ENCODE data around the gene NPB.
A peak's percentile ranks its signal among the peaks of the same experiment; 100 is the strongest.

NPB gene

GRCh38 chr17:81925860-81926450 lies 23.9 kb downstream of the NPB start:
- Histone ChIP-seq H3K23ac (ENCODE audit: low read length) (peak overlapping the region; percentile 48), H2BK15ac (replicated peaks; ENCODE audit: low read depth) (no peak overlapping the region), H2BK120ac (ENCODE audit: low read depth, low read length) (no peak overlapping the region), H3K4me2 (ENCODE audit: low read length) (peak overlapping the region; percentile 73), H3K9ac (ENCODE audit: low read length) (peak overlapping the region; percentile 79), H4K5ac (ENCODE audit: low read length) (no peak overlapping the region), H3K4ac (ENCODE audit: low read depth, low read length) (no peak overlapping the region), H3K79me2 (ENCODE audit: control insufficient read depth, insufficient read depth, low read length) (peaks cover 52% of the 10 kb centered on the region), H3K27ac (ENCODE audit: low read depth, low read length) (peak overlapping the region; percentile 91), H3K4me1 (ENCODE audit: control insufficient read depth, low read depth, low read length) (peaks cover 23% of the 10 kb centered on the region), H3K36me3 (ENCODE audit: control insufficient read depth, insufficient read depth, low read length) (peaks cover 3% of the 10 kb centered on the region), H3K79me1 (ENCODE audit: low read length) (peaks cover 18% of the 10 kb centered on the region), H2BK5ac (ENCODE audit: low read length) (peak overlapping the region; percentile 63), H3K18ac (ENCODE audit: low read length) (no peak overlapping the region), H3K4me3 (ENCODE audit: low read length) (peak overlapping the region; percentile 36), H2AK5ac (ENCODE audit: low read length) (peak overlapping the region; percentile 88), H3K27me3 (ENCODE audit: insufficient read depth, low read length, poor library complexity) (no peaks in the 10 kb centered on the region), H3K56ac (ENCODE audit: low read length) (peak overlapping the region; percentile 94), H4K8ac (ENCODE audit: low read depth, low read length) (no peak overlapping the region)
- DNase-seq, result no peak
- no CpG with 5 or more reads among the region's 10 CpGs for WGBS (ENCODE audit: extremely low coverage, insufficient coverage, low lambda C conversion rate)

- peak overlapping the region; percentile 48 for H3K23ac ChIP-seq (ENCODE audit: low read length)
- DNase-seq, result peak; percentile 85
- WGBS (ENCODE audit: extremely low coverage, insufficient coverage, low lambda C conversion rate), result no CpG with 5 or more reads among the region's 46 CpGs
These were observed 24.6 kb downstream of the NPB start for GRCh38 chr17:81926451-81927151.

DNA sequence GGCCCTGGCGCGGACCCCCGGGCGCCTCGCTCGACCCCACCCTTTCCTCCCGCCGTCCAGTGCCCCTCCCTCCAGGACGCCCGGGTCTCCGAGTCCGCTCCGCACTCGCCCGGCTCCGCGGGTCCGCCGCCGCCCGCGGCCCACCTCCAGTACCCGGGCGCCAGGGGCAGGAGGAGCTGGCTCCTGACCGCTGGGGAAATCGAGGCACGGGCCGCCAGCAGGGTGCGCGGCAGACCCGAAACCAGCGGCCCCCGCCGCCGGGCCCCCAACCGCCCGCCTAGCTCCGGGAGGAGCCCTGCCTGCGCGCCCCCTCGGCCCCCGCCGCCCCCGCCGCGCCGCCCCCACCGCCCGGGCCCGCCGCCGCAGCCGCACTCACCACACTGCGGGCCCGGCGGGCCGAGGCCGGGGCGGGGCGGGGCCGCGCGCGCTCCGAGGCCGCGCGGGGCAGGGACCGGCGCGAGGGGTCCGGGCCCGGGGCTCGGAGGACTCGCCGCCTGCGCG lies 25.2 kb downstream of the NPB start:
- Histone ChIP-seq H2BK15ac (replicated peaks; ENCODE audit: low read depth) (no peak overlapping the region), H2AK5ac (ENCODE audit: low read length) (no peak overlapping the region), H3K18ac (ENCODE audit: low read length) (peak overlapping the region; percentile 75), H2BK5ac (ENCODE audit: low read length) (peak overlapping the region; percentile 25), H2BK120ac (ENCODE audit: low read depth, low read length) (peak overlapping the region; percentile 10), H3K36me3 (ENCODE audit: control insufficient read depth, insufficient read depth, low read length) (peaks cover under 1% of the 10 kb centered on the region), H3K79me2 (ENCODE audit: control insufficient read depth, insufficient read depth, low read length) (peaks cover 43% of the 10 kb centered on the region), H3K4me2 (ENCODE audit: low read length) (no peak overlapping the region), H4K8ac (ENCODE audit: low read depth, low read length) (no peak overlapping the region), H3K4ac (ENCODE audit: low read depth, low read length) (peak overlapping the region; percentile 75), H3K79me1 (ENCODE audit: low read length) (peaks cover 10% of the 10 kb centered on the region), H3K4me1 (ENCODE audit: control insufficient read depth, low read depth, low read length) (peaks cover 23% of the 10 kb centered on the region), H3K23ac (ENCODE audit: low read length) (no peak overlapping the region), H3K9ac (ENCODE audit: low read length) (peak overlapping the region; percentile 79), H3K27me3 (ENCODE audit: insufficient read depth, low read length, poor library complexity) (no peaks in the 10 kb centered on the region), H3K4me3 (ENCODE audit: low read length) (peak overlapping the region; percentile 36), H3K56ac (ENCODE audit: low read length) (peak overlapping the region; percentile 94), H4K5ac (ENCODE audit: low read length) (no peak overlapping the region), H3K27ac (ENCODE audit: low read depth, low read length) (peak overlapping the region; percentile 91)
- no CpG with 5 or more reads among the region's 78 CpGs for WGBS (ENCODE audit: extremely low coverage, insufficient coverage, low lambda C conversion rate)
- no peak for DNase-seq

More at GRCh38 chr17:81926451-81927151, 24.6 kb downstream of the NPB start:
- Histone ChIP-seq H3K4me1 (ENCODE audit: control insufficient read depth, low read depth, low read length) (peaks cover 23% of the 10 kb centered on the region), H2BK120ac (ENCODE audit: low read depth, low read length) (no peak overlapping the region), H3K79me2 (ENCODE audit: control insufficient read depth, insufficient read depth, low read length) (peaks cover 48% of the 10 kb centered on the region), H3K4me2 (ENCODE audit: low read length) (peak overlapping the region; percentile 73), H3K18ac (ENCODE audit: low read length) (peak overlapping the region; percentile 75), H4K8ac (ENCODE audit: low read depth, low read length) (no peak overlapping the region), H2BK15ac (replicated peaks; ENCODE audit: low read depth) (no peak overlapping the region), H3K27me3 (ENCODE audit: insufficient read depth, low read length, poor library complexity) (no peaks in the 10 kb centered on the region), H3K79me1 (ENCODE audit: low read length) (peaks cover 14% of the 10 kb centered on the region), H3K4me3 (ENCODE audit: low read length) (peak overlapping the region; percentile 36), H4K5ac (ENCODE audit: low read length) (no peak overlapping the region), H3K27ac (ENCODE audit: low read depth, low read length) (peak overlapping the region; percentile 91), H2BK5ac (ENCODE audit: low read length) (peak overlapping the region; percentile 63), H2AK5ac (ENCODE audit: low read length) (peak overlapping the region; percentile 88), H3K56ac (ENCODE audit: low read length) (peak overlapping the region; percentile 94), H3K36me3 (ENCODE audit: control insufficient read depth, insufficient read depth, low read length) (peaks cover 1% of the 10 kb centered on the region), H3K9ac (ENCODE audit: low read length) (peak overlapping the region; percentile 79), H3K4ac (ENCODE audit: low read depth, low read length) (peak overlapping the region; percentile 75)

- no peak within 1 kb of the TSS for H2BK15ac ChIP-seq (replicated peaks; ENCODE audit: low read depth)
- no CpG with 5 or more reads among the region's 98 CpGs for WGBS (ENCODE audit: extremely low coverage, insufficient coverage, low lambda C conversion rate)
- H3K4me1 ChIP-seq (ENCODE audit: control insufficient read depth, low read depth, low read length), result peaks cover 20% of the 10 kb centered on the region
- peak within 1 kb of the TSS; percentile 79 for H3K9ac ChIP-seq (ENCODE audit: low read length)
- peak within 1 kb of the TSS; percentile 73 for H3K4me2 ChIP-seq (ENCODE audit: low read length)
- peak within 1 kb of the TSS; percentile 91 for H3K27ac ChIP-seq (ENCODE audit: low read depth, low read length)
- no peaks in the 10 kb centered on the region for H3K27me3 ChIP-seq (ENCODE audit: insufficient read depth, low read length, poor library complexity)
- peak within 1 kb of the TSS; percentile 94 for H3K56ac ChIP-seq (ENCODE audit: low read length)
- H4K8ac ChIP-seq (ENCODE audit: low read depth, low read length), result no peak within 1 kb of the TSS
- DNase-seq, result peak; percentile 97
- H2AK5ac ChIP-seq (ENCODE audit: low read length), result no peak within 1 kb of the TSS
- peak within 1 kb of the TSS; percentile 32 for H3K23ac ChIP-seq (ENCODE audit: low read length)
- H3K79me2 ChIP-seq (ENCODE audit: control insufficient read depth, insufficient read depth, low read length), result peaks cover 36% of the 10 kb centered on the region
- H3K4ac ChIP-seq (ENCODE audit: low read depth, low read length), result peak within 1 kb of the TSS; percentile 75
- H3K36me3 ChIP-seq (ENCODE audit: control insufficient read depth, insufficient read depth, low read length), result no peaks in the 10 kb centered on the region
- peak within 1 kb of the TSS; percentile 25 for H2BK5ac ChIP-seq (ENCODE audit: low read length)
- peaks cover 6% of the 10 kb centered on the region for H3K79me1 ChIP-seq (ENCODE audit: low read length)
- peak within 1 kb of the TSS; percentile 58 for H3K4me3 ChIP-seq (ENCODE audit: low read length)
- H3K18ac ChIP-seq (ENCODE audit: low read length), result peak within 1 kb of the TSS; percentile 75
- peak within 1 kb of the TSS; percentile 10 for H2BK120ac ChIP-seq (ENCODE audit: low read depth, low read length)
- H4K5ac ChIP-seq (ENCODE audit: low read length), result no peak within 1 kb of the TSS
These were observed 25.9 kb downstream of the NPB start, which contains the start of gene MAFG for GRCh38 chr17:81927653-81928543. TSS of gene MAFG (minus strand) at chr17:81927735. CDS start at chr17:81923185, 4,550 bp downstream.

- no peak overlapping the region for H4K5ac ChIP-seq (ENCODE audit: low read length)
- WGBS (ENCODE audit: extremely low coverage, insufficient coverage, low lambda C conversion rate), result no CpG with 5 or more reads among the region's 44 CpGs
These were observed 26.7 kb downstream of the NPB start for GRCh38 chr17:81928544-81929252.

More at GRCh38 chr17:81928544-81929252, 26.7 kb downstream of the NPB start:
- H3K23ac ChIP-seq (ENCODE audit: low read length), result peak overlapping the region; percentile 32
- no peaks in the 10 kb centered on the region for H3K27me3 ChIP-seq (ENCODE audit: insufficient read depth, low read length, poor library complexity)
- peak overlapping the region; percentile 86 for H3K56ac ChIP-seq (ENCODE audit: low read length)
- peak overlapping the region; percentile 65 for H3K4me2 ChIP-seq (ENCODE audit: low read length)
- peak overlapping the region; percentile 34 for H3K18ac ChIP-seq (ENCODE audit: low read length)
- H3K9ac ChIP-seq (ENCODE audit: low read length), result peak overlapping the region; percentile 69
- no peak overlapping the region for H2BK15ac ChIP-seq (replicated peaks; ENCODE audit: low read depth)
- peak overlapping the region; percentile 58 for H3K4me3 ChIP-seq (ENCODE audit: low read length)
- no peak overlapping the region for H4K8ac ChIP-seq (ENCODE audit: low read depth, low read length)
- peaks cover 18% of the 10 kb centered on the region for H3K4me1 ChIP-seq (ENCODE audit: control insufficient read depth, low read depth, low read length)
- no peak overlapping the region for H3K27ac ChIP-seq (ENCODE audit: low read depth, low read length)
- H2AK5ac ChIP-seq (ENCODE audit: low read length), result no peak overlapping the region
- H2BK120ac ChIP-seq (ENCODE audit: low read depth, low read length), result no peak overlapping the region
- peaks cover 32% of the 10 kb centered on the region for H3K79me2 ChIP-seq (ENCODE audit: control insufficient read depth, insufficient read depth, low read length)
- no peak overlapping the region for H2BK5ac ChIP-seq (ENCODE audit: low read length)
- peaks cover 6% of the 10 kb centered on the region for H3K79me1 ChIP-seq (ENCODE audit: low read length)
- H3K4ac ChIP-seq (ENCODE audit: low read depth, low read length), result peak overlapping the region; percentile 29
- DNase-seq, result peak; percentile 27
- H3K36me3 ChIP-seq (ENCODE audit: control insufficient read depth, insufficient read depth, low read length), result peaks cover 2% of the 10 kb centered on the region

Data from mesendoderm (in vitro differentiated cells).